Measurements from ENCODE around the gene OR5T2. TPM values are rescaled to one million over a fixed set of nuclear protein-coding genes. Genes with fewer than 3 reads are reported as not detected.

Gene OR5T2
- polyA plus RNA-seq (2013, experiment 1 of 2) = not detected
- not detected for polyA plus RNA-seq (2013, experiment 2 of 2)

GRCh38 chr11:56234155-56234554 lies at the start of gene OR5T2:
Gene OR5T2 (minus strand): TSS chr11:56234255. CDS start chr11:56233062, 1,193 bp downstream.
- H3K4me1 ChIP-seq (ENCODE audit: control insufficient read depth, insufficient read depth, low read depth, low read length) = no peaks in the 10 kb centered on the region
- no peaks in the 10 kb centered on the region for H3K27me3 ChIP-seq (ENCODE audit: control insufficient read depth in 1 of 2, insufficient read depth in 1 of 2, low read length in 2 of 2)
- no peak within 1 kb of the TSS for H3K4me2 ChIP-seq (ENCODE audit: low read length, poor library complexity, severe bottlenecking)
- no peak within 1 kb of the TSS for H3K18ac ChIP-seq (ENCODE audit: low read depth in 1 of 2, low read length in 2 of 2)
- DNase-seq = no peak
- H3K9me3 ChIP-seq (ENCODE audit: control insufficient read depth, low read length) = peaks cover 19% of the 10 kb centered on the region
- H3K79me1 ChIP-seq (replicated peaks; ENCODE audit: low read length, poor library complexity, severe bottlenecking) = no peaks in the 10 kb centered on the region
- no peak within 1 kb of the TSS for H2BK15ac ChIP-seq (ENCODE audit: low read depth, poor library complexity, severe bottlenecking)
- no peak within 1 kb of the TSS for H3K27ac ChIP-seq (ENCODE audit: low read length, poor library complexity, severe bottlenecking)
- H2BK12ac ChIP-seq (ENCODE audit: low read length in 2 of 2) = no peak within 1 kb of the TSS
- no peak within 1 kb of the TSS for H3K9ac ChIP-seq (ENCODE audit: low read length)
- no peak within 1 kb of the TSS for H4K91ac ChIP-seq (ENCODE audit: low read length)
- H3K23ac ChIP-seq (ENCODE audit: low read length in 2 of 2) = no peak within 1 kb of the TSS
- no peak within 1 kb of the TSS for H3K4me3 ChIP-seq (ENCODE audit: insufficient read depth in 1 of 2, low read depth in 1 of 2, low read length in 2 of 2)
- no CpG with 5 or more reads among the region's 1 CpG for WGBS
- H2AFZ ChIP-seq (ENCODE audit: low read depth, low read length) = no peak within 1 kb of the TSS
- no peak within 1 kb of the TSS for H3K4ac ChIP-seq (ENCODE audit: low read depth in 1 of 2, low read length in 2 of 2)
- H3K36me3 ChIP-seq (ENCODE audit: control insufficient read depth in 1 of 2, insufficient read depth in 2 of 2, low read depth in 1 of 2, low read length in 2 of 2) = no peaks in the 10 kb centered on the region
- H4K8ac ChIP-seq (ENCODE audit: low read length) = no peak within 1 kb of the TSS
- no peak within 1 kb of the TSS for H2AK5ac ChIP-seq (ENCODE audit: low read length, severe bottlenecking)
- H3K14ac ChIP-seq (ENCODE audit: low read length in 2 of 2) = no peak within 1 kb of the TSS
- no peak within 1 kb of the TSS for H2BK120ac ChIP-seq (ENCODE audit: low read depth, low read length)
- no peak within 1 kb of the TSS for H2BK5ac ChIP-seq (ENCODE audit: low read depth, low read length, poor library complexity, severe bottlenecking)

- no peak within 1 kb of the TSS for H3K4ac ChIP-seq (ENCODE audit: low read depth in 1 of 2, low read length in 2 of 2)
- no peak within 1 kb of the TSS for H2AK5ac ChIP-seq (ENCODE audit: low read length, severe bottlenecking)
- no peak for DNase-seq
These were observed 39.8 kb upstream of the OR5T2 start, which contains the start of gene OR5T1 for GRCh38 chr11:56273854-56274253. Gene OR5T1 (plus strand): TSS chr11:56274154. CDS start chr11:56275639, 1,485 bp downstream.

GRCh38 chr11:56271092-56271491 lies 37.0 kb upstream of the OR5T2 start:
- H2BK15ac ChIP-seq (ENCODE audit: low read depth, poor library complexity, severe bottlenecking) = no peak overlapping the region
- no peak overlapping the region for H4K8ac ChIP-seq (ENCODE audit: low read length)
- no peaks in the 10 kb centered on the region for H3K79me1 ChIP-seq (replicated peaks; ENCODE audit: low read length, poor library complexity, severe bottlenecking)
- WGBS = 25% methylated on average over 1 of the region's 3 CpGs
- H3K4ac ChIP-seq (ENCODE audit: low read depth in 1 of 2, low read length in 2 of 2) = no peak overlapping the region
- H3K14ac ChIP-seq (ENCODE audit: low read length in 2 of 2) = no peak overlapping the region
- no peak overlapping the region for H3K23ac ChIP-seq (ENCODE audit: low read length in 2 of 2)
- no peak overlapping the region for H2BK120ac ChIP-seq (ENCODE audit: low read depth, low read length)
- H2BK5ac ChIP-seq (ENCODE audit: low read depth, low read length, poor library complexity, severe bottlenecking) = no peak overlapping the region
- peaks cover 10% of the 10 kb centered on the region for H3K9me3 ChIP-seq (ENCODE audit: control insufficient read depth, low read length)
- H3K4me3 ChIP-seq (ENCODE audit: insufficient read depth in 1 of 2, low read depth in 1 of 2, low read length in 2 of 2) = no peak overlapping the region
- no peak overlapping the region for H3K27ac ChIP-seq (ENCODE audit: low read length, poor library complexity, severe bottlenecking)
- H3K4me2 ChIP-seq (ENCODE audit: low read length, poor library complexity, severe bottlenecking) = no peak overlapping the region
- no peak overlapping the region for H3K9ac ChIP-seq (ENCODE audit: low read length)
- DNase-seq = no peak
- no peak overlapping the region for H2AK5ac ChIP-seq (ENCODE audit: low read length, severe bottlenecking)
- no peaks in the 10 kb centered on the region for H3K36me3 ChIP-seq (ENCODE audit: control insufficient read depth in 1 of 2, insufficient read depth in 2 of 2, low read depth in 1 of 2, low read length in 2 of 2)
- H3K4me1 ChIP-seq (ENCODE audit: control insufficient read depth, insufficient read depth, low read depth, low read length) = no peaks in the 10 kb centered on the region
- no peak overlapping the region for H2AFZ ChIP-seq (ENCODE audit: low read depth, low read length)
- no peak overlapping the region for H3K18ac ChIP-seq (ENCODE audit: low read depth in 1 of 2, low read length in 2 of 2)
- no peak overlapping the region for H2BK12ac ChIP-seq (ENCODE audit: low read length in 2 of 2)
- H4K91ac ChIP-seq (ENCODE audit: low read length) = no peak overlapping the region
- no peaks in the 10 kb centered on the region for H3K27me3 ChIP-seq (ENCODE audit: control insufficient read depth in 1 of 2, insufficient read depth in 1 of 2, low read length in 2 of 2)

More at GRCh38 chr11:56273854-56274253, 39.8 kb upstream of the OR5T2 start, which contains the start of gene OR5T1:
- Histone ChIP-seq H2BK15ac (ENCODE audit: low read depth, poor library complexity, severe bottlenecking) (no peak within 1 kb of the TSS), H4K8ac (ENCODE audit: low read length) (no peak within 1 kb of the TSS), H3K36me3 (ENCODE audit: control insufficient read depth in 1 of 2, insufficient read depth in 2 of 2, low read depth in 1 of 2, low read length in 2 of 2) (no peaks in the 10 kb centered on the region), H3K14ac (ENCODE audit: low read length in 2 of 2) (no peak within 1 kb of the TSS), H2BK12ac (ENCODE audit: low read length in 2 of 2) (no peak within 1 kb of the TSS), H3K4me1 (ENCODE audit: control insufficient read depth, insufficient read depth, low read depth, low read length) (no peaks in the 10 kb centered on the region), H2AFZ (ENCODE audit: low read depth, low read length) (no peak within 1 kb of the TSS), H3K18ac (ENCODE audit: low read depth in 1 of 2, low read length in 2 of 2) (no peak within 1 kb of the TSS), H3K27ac (ENCODE audit: low read length, poor library complexity, severe bottlenecking) (no peak within 1 kb of the TSS), H3K4me2 (ENCODE audit: low read length, poor library complexity, severe bottlenecking) (no peak within 1 kb of the TSS), H3K4me3 (ENCODE audit: insufficient read depth in 1 of 2, low read depth in 1 of 2, low read length in 2 of 2) (no peak within 1 kb of the TSS), H4K91ac (ENCODE audit: low read length) (no peak within 1 kb of the TSS), H3K9me3 (ENCODE audit: control insufficient read depth, low read length) (peaks cover 6% of the 10 kb centered on the region), H2BK5ac (ENCODE audit: low read depth, low read length, poor library complexity, severe bottlenecking) (no peak within 1 kb of the TSS), H2BK120ac (ENCODE audit: low read depth, low read length) (no peak within 1 kb of the TSS), H3K79me1 (replicated peaks; ENCODE audit: low read length, poor library complexity, severe bottlenecking) (no peaks in the 10 kb centered on the region), H3K27me3 (ENCODE audit: control insufficient read depth in 1 of 2, insufficient read depth in 1 of 2, low read length in 2 of 2) (no peaks in the 10 kb centered on the region), H3K23ac (ENCODE audit: low read length in 2 of 2) (no peak within 1 kb of the TSS), H3K9ac (ENCODE audit: low read length) (no peak within 1 kb of the TSS)

GRCh38 chr11:56251954-56252353 lies 17.9 kb upstream of the OR5T2 start, which contains the start of gene OR5T3:
Gene OR5T3 (plus strand): TSS chr11:56252254. CDS start chr11:56252254, 0 bp downstream.
- Histone ChIP-seq H3K9ac (ENCODE audit: low read length) (no peak within 1 kb of the TSS), H3K4me1 (ENCODE audit: control insufficient read depth, insufficient read depth, low read depth, low read length) (no peaks in the 10 kb centered on the region), H2AFZ (ENCODE audit: low read depth, low read length) (no peak within 1 kb of the TSS), H3K23ac (ENCODE audit: low read length in 2 of 2) (no peak within 1 kb of the TSS), H3K9me3 (ENCODE audit: control insufficient read depth, low read length) (peaks cover 9% of the 10 kb centered on the region), H2BK5ac (ENCODE audit: low read depth, low read length, poor library complexity, severe bottlenecking) (no peak within 1 kb of the TSS), H3K4me3 (ENCODE audit: insufficient read depth in 1 of 2, low read depth in 1 of 2, low read length in 2 of 2) (no peak within 1 kb of the TSS), H4K91ac (ENCODE audit: low read length) (no peak within 1 kb of the TSS), H3K4me2 (ENCODE audit: low read length, poor library complexity, severe bottlenecking) (no peak within 1 kb of the TSS), H2BK120ac (ENCODE audit: low read depth, low read length) (no peak within 1 kb of the TSS), H2BK12ac (ENCODE audit: low read length in 2 of 2) (no peak within 1 kb of the TSS), H2BK15ac (ENCODE audit: low read depth, poor library complexity, severe bottlenecking) (no peak within 1 kb of the TSS), H2AK5ac (ENCODE audit: low read length, severe bottlenecking) (no peak within 1 kb of the TSS), H4K8ac (ENCODE audit: low read length) (no peak within 1 kb of the TSS), H3K79me1 (replicated peaks; ENCODE audit: low read length, poor library complexity, severe bottlenecking) (no peaks in the 10 kb centered on the region), H3K27ac (ENCODE audit: low read length, poor library complexity, severe bottlenecking) (no peak within 1 kb of the TSS), H3K18ac (ENCODE audit: low read depth in 1 of 2, low read length in 2 of 2) (no peak within 1 kb of the TSS), H3K14ac (ENCODE audit: low read length in 2 of 2) (no peak within 1 kb of the TSS), H3K36me3 (ENCODE audit: control insufficient read depth in 1 of 2, insufficient read depth in 2 of 2, low read depth in 1 of 2, low read length in 2 of 2) (no peaks in the 10 kb centered on the region), H3K27me3 (ENCODE audit: control insufficient read depth in 1 of 2, insufficient read depth in 1 of 2, low read length in 2 of 2) (no peaks in the 10 kb centered on the region), H3K4ac (ENCODE audit: low read depth in 1 of 2, low read length in 2 of 2) (no peak within 1 kb of the TSS)
- no peak for DNase-seq
